Measurements from ENCODE around the gene DGCR2. TPM values are rescaled to one million over a fixed set of nuclear protein-coding genes. Genes with fewer than 3 reads are reported as not detected.
"Not testable (repeated sequence)": the region's sequence is repeated elsewhere in the genome, so short reads cannot be mapped to it uniquely, and the experiment has no call there.

DGCR2 gene
- total RNA-seq, 2 donors from 2014 or later = 29.6 to 34.6 TPM

DNA sequence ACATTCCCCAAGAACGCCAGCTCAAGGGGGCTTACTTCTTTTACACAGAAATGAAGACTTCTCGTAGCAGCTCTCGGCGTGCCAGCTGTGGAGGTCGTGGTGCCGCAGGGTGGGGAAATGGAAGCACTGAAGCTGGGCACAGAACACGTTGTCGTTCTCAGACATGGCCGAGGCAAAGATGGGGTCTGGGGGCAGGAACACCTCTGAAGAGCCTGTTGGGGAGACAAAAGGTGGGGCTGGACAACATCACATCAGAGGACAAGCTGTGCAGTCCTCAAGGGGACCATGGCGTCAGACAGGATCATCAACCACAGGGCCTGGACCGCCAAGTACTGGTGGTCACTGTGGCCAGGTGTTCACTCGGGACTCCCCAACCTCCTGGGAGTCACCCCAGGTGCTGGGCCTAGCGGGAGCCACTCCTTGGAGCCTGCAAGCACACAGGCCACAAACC, 65.2 kb downstream of the DGCR2 start:
- Mint-ChIP-seq H3K27me3 (no peaks in the 10 kb centered on the region), H3K4me1 (ENCODE audit: low read depth in 2 of 2) (peaks cover 0 to 6% of the 10 kb centered on the region in 2 donors), H3K36me3 (no peaks in the 10 kb centered on the region), H3K9me3 (no peaks in the 10 kb centered on the region), H3K27ac (no peak overlapping the region), H3K4me3 (no peak overlapping the region)
- DNase-seq (ENCODE audit: low spot score) = peak; percentile 56
- ATAC-seq = no peak

DNA sequence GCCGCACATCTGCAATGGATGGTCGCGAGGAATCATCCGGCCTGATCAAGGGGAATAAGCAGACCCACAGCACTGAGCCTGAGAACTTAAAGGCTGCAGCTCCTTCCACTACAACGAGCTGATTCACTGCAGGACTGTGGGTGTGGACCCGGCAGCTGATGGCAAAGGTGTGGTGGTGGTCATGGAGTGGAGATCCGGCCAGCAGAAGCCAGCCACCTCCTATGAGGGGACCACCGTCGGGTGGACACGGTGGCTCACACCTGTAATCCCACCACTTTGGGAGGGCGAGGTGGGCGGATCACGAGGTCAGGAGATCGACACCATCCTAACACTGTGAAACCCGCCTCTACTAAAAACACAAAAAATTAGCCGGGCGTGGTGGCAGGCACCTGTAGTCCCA, 66.4 kb downstream of the DGCR2 start:
- ATAC-seq = no peak
- Mint-ChIP-seq H3K27me3 (no peaks in the 10 kb centered on the region), H3K9me3 (no peaks in the 10 kb centered on the region), H3K36me3 (peaks cover 6% of the 10 kb centered on the region), H3K27ac (no peak overlapping the region), H3K4me1 (ENCODE audit: low read depth in 2 of 2) (peaks cover 0 to 6% of the 10 kb centered on the region in 2 donors), H3K4me3 (no peak overlapping the region)
- DNase-seq (ENCODE audit: low spot score) = peak; percentile 44

GRCh38 chr22:19052941-19053541, 69.2 kb downstream of the DGCR2 start:
- Mint-ChIP-seq H3K4me1 (ENCODE audit: low read depth in 2 of 2) (peaks cover 5 to 6% of the 10 kb centered on the region in 2 donors), H3K9me3 (no peaks in the 10 kb centered on the region), H3K36me3 (peaks cover 11% of the 10 kb centered on the region), H3K27ac (no peak overlapping the region), H3K27me3 (no peaks in the 10 kb centered on the region), H3K4me3 (no peak overlapping the region)
- DNase-seq (ENCODE audit: low spot score) (peak; percentile 32), ATAC-seq (peak in 1 of 2 donors; percentile 52)

- no peaks in the 10 kb centered on the region for H3K27me3 Mint-ChIP-seq
- H3K4me1 Mint-ChIP-seq (ENCODE audit: low read depth in 2 of 2) = peaks cover 5 to 9% of the 10 kb centered on the region in 2 donors
These were observed 70.7 kb downstream of the DGCR2 start for GRCh38 chr22:19051381-19052072.

GRCh38 chr22:19050847-19051246, 71.4 kb downstream of the DGCR2 start:
- H3K9me3 Mint-ChIP-seq; H3K4me3 Mint-ChIP-seq; ATAC-seq; H3K4me1 Mint-ChIP-seq (ENCODE audit: low read depth in 2 of 2); H3K27me3 Mint-ChIP-seq; H3K27ac Mint-ChIP-seq: not testable (repeated sequence)
- peak; percentile 16 for DNase-seq (ENCODE audit: low spot score)
- H3K36me3 Mint-ChIP-seq = peaks cover 17% of the 10 kb centered on the region

More at GRCh38 chr22:19051381-19052072, 70.7 kb downstream of the DGCR2 start:
- Mint-ChIP-seq H3K9me3 (no peaks in the 10 kb centered on the region), H3K27ac (peak overlapping the region in 1 of 2 donors; percentile 4), H3K36me3 (peaks cover 17% of the 10 kb centered on the region), H3K4me3 (no peak overlapping the region)
- ATAC-seq = no peak
- peak; percentile 18 for DNase-seq (ENCODE audit: low spot score)

- no peak overlapping the region for H3K27ac Mint-ChIP-seq
- DNase-seq (ENCODE audit: low spot score) (peak; percentile 10), ATAC-seq (no peak)
- peaks cover 5 to 9% of the 10 kb centered on the region in 2 donors for H3K4me1 Mint-ChIP-seq (ENCODE audit: low read depth in 2 of 2)
- H3K4me3 Mint-ChIP-seq = no peak overlapping the region
- H3K36me3 Mint-ChIP-seq = peaks cover 21% of the 10 kb centered on the region
- no peaks in the 10 kb centered on the region for H3K9me3 Mint-ChIP-seq
- no peaks in the 10 kb centered on the region for H3K27me3 Mint-ChIP-seq
These were observed 72.1 kb downstream of the DGCR2 start for GRCh38 chr22:19050117-19050516.

DNA sequence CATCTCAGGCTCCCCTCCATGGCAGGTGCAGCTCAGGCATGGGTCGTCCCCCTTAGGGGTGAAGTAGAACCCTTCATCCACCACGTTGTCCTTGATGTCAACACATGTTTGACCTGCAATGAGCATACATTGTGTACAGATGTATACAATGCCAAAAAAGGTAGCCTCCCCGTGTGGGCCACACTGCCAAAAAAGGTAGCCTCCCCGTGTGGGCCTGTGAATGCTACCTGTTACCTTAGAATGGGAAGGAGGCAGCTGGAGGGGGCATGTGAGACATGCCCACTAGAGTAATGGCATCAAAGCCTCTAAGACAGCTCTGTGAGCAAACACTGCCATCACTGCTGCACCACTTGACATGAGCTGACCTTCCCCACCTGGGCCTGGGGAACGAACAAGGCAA, 73.7 kb downstream of the DGCR2 start:
- no peaks in the 10 kb centered on the region for H3K9me3 Mint-ChIP-seq
- H3K4me1 Mint-ChIP-seq (ENCODE audit: low read depth in 2 of 2) = peaks cover 5 to 8% of the 10 kb centered on the region in 2 donors
- H3K27ac Mint-ChIP-seq = no peak overlapping the region
- ATAC-seq (no peak), DNase-seq (ENCODE audit: low spot score) (peak; percentile 23)
- peaks cover 26% of the 10 kb centered on the region for H3K36me3 Mint-ChIP-seq
- no peaks in the 10 kb centered on the region for H3K27me3 Mint-ChIP-seq
- H3K4me3 Mint-ChIP-seq = no peak overlapping the region

GRCh38 chr22:19047993-19048392, 74.2 kb downstream of the DGCR2 start:
- Mint-ChIP-seq H3K4me1 (ENCODE audit: low read depth in 2 of 2) (peaks cover 5 to 6% of the 10 kb centered on the region in 2 donors), H3K27me3 (no peaks in the 10 kb centered on the region), H3K36me3 (peaks cover 26% of the 10 kb centered on the region), H3K9me3 (no peaks in the 10 kb centered on the region), H3K4me3 (no peak overlapping the region), H3K27ac (no peak overlapping the region)
- ATAC-seq (no peak), DNase-seq (ENCODE audit: low spot score) (peak; percentile 5)

DNA sequence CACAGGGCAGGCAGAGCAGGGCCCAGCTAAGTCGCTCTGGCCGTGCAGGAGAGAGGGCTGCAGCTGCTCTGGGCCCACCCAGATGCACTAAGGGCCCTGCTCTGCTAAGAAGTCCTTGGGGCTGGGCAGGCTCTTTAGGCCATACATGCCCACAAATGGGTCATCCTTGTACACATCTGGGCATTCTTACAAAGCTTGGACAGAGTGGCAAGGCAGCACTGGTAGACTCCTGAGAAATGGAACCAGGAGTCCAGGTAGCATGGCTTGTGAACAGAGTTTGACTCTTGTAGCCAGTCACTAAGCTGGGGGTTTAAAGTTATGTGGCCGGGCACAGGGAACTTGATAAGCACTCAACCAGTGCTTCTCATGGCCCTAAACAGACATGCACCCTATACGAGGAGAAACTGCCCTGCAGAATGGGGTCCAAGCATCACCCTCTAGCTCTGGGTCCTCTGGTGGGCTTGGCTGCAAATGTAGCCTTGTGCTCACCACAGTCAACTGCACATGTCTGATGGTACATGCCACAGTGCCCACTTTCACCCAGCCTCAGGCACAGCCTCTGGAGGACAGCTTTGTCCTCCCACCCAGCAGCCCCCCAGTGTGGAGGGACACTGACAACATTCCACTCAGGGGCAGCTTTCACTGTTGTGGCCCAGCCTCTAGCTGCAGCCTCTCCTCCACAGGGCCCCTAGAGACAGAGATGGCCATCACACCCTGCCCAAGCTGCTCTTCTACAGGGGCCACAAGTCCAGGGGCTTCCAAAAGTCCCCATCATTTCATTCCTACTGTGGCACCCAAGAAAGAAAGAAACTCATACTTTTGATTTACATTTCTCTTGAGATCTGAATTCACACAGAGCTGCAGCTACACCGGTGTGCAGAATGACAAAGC, 75.2 kb downstream of the DGCR2 start:
- DNase-seq (ENCODE audit: low spot score) = peak; percentile 50
- H3K9me3 Mint-ChIP-seq = no peaks in the 10 kb centered on the region
- H3K4me1 Mint-ChIP-seq (ENCODE audit: low read depth in 2 of 2) = peaks cover 5 to 6% of the 10 kb centered on the region in 2 donors
- ATAC-seq = no peak
- peaks cover 26% of the 10 kb centered on the region for H3K36me3 Mint-ChIP-seq
- H3K27ac Mint-ChIP-seq = no peak overlapping the region
- H3K4me3 Mint-ChIP-seq = no peak overlapping the region
- H3K27me3 Mint-ChIP-seq = no peaks in the 10 kb centered on the region

DNA sequence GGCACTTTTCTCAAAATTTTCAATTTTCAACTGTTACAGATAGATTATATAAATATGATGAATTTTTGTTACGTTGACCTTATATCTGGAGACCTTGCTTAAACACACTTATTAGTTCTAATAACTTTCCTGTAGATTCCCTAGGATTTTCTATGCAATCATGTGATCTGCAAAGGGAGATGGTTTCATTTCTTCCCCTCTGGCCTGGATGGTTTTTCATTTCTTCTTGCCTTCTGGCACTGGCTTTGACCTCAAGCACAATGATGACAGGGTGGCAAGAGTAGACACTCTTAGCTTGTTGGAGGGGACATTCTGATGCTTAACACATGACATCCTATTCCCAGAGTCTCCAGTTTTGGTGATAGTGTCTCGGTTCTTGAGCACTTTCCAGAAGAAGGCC, 75.9 kb downstream of the DGCR2 start:
- Mint-ChIP-seq H3K36me3 (peaks cover 21% of the 10 kb centered on the region), H3K27me3 (no peaks in the 10 kb centered on the region), H3K27ac (no peak overlapping the region), H3K4me3 (no peak overlapping the region), H3K9me3 (no peaks in the 10 kb centered on the region), H3K4me1 (ENCODE audit: low read depth in 2 of 2) (peaks cover 5 to 6% of the 10 kb centered on the region in 2 donors)
- DNase-seq (ENCODE audit: low spot score) (peak; percentile 28), ATAC-seq (no peak)

DNA sequence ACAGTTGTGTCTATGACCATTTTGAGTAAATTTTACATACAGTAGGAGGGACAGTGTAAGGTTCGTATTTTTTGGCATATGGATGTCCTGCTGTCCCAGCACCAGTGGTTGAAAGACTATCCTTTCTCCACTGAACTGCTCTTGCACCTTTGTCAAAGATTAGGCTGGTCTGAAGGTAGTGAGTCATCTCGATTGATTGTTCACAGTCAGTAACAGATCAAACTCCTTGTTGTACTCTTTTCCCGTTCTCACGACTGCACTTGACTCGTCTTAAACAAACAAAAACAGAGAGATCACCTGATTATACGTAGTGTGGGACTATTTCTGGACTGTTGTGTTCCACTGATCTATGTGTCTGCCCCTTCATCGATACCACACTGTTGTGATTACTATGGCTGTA, 77.1 kb downstream of the DGCR2 start:
- H3K4me3 Mint-ChIP-seq = no peak overlapping the region
- DNase-seq (ENCODE audit: low spot score) (no peak), ATAC-seq (no peak)
- H3K36me3 Mint-ChIP-seq = peaks cover 19% of the 10 kb centered on the region
- no peaks in the 10 kb centered on the region for H3K9me3 Mint-ChIP-seq
- no peak overlapping the region for H3K27ac Mint-ChIP-seq
- H3K4me1 Mint-ChIP-seq (ENCODE audit: low read depth in 2 of 2) = peaks cover 5 to 6% of the 10 kb centered on the region in 2 donors
- no peaks in the 10 kb centered on the region for H3K27me3 Mint-ChIP-seq

DNA sequence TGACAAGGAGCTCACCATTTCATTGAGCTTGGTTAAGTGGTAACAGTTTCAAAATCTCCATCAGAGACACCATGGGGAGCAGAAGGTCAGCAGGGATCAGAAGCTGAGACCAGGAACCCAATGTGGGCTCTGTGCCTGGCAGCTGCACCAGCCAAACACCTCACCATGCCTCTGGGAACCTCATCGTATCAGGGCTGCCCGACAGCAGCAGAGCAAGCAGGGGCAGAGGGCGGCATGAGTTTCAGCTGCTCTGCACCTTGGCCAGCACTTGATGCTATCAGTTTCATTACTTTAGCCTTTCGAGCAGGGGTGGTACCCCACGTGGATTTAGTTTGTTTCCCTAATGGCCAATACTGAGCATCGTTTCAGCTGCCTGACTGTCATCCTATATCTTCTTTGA, 77.8 kb downstream of the DGCR2 start:
- Mint-ChIP-seq H3K4me1 (ENCODE audit: low read depth in 2 of 2) (peaks cover 0 to 6% of the 10 kb centered on the region in 2 donors), H3K27ac (no peak overlapping the region), H3K27me3 (no peaks in the 10 kb centered on the region), H3K36me3 (peaks cover 15% of the 10 kb centered on the region), H3K4me3 (no peak overlapping the region), H3K9me3 (no peaks in the 10 kb centered on the region)
- no peak for DNase-seq (ENCODE audit: low spot score)
- no peak for ATAC-seq

DNA sequence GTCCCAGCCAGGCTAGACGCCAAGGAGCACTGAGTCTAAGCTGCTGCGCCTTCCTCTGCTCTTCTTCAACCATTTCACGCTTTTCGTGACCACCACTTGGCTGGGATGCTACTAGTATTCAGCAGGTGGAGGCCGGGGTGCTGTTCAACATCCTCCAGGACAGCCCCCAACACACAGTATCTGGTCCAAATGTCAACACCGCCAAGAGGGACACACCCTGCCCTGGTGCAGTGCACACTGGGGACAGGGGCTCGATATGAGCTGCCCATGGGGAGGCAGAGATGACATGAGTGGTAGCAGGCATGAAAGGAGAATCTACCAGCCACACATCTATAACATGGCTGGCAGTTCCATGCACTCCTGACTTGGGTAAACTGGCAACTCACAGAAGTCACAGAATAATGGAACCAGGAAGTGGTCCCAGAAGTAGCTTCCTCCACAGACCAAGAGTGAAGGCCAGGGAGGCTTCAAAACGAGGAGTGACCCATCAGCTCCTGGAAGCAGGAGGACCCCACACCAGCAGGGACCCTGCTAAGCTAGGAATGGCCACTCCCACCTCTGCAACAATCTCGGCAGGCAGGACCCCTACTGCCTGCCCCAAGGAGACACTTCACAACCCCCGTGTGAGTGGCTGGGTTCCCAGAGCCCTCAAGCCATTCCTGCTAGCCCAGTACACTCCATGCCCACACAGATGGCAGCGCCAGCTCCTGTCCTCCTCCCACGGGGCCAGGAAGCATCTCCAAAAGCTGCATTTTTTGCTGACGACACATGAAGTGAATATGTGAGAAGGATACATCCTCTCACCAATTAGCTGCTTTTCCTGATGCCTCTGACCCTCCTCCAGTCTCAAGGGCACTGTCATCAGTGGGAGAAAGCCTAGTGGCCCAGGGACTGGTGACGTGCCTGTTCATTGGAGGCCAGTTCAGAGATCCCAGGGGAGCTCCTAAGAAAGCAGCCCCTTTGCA, 78.8 kb downstream of the DGCR2 start:
- DNase-seq (ENCODE audit: low spot score) (no peak), ATAC-seq (no peak)
- H3K9me3 Mint-ChIP-seq = no peaks in the 10 kb centered on the region
- no peak overlapping the region for H3K27ac Mint-ChIP-seq
- peaks cover 0 to 3% of the 10 kb centered on the region in 2 donors for H3K4me1 Mint-ChIP-seq (ENCODE audit: low read depth in 2 of 2)
- H3K4me3 Mint-ChIP-seq = no peak overlapping the region
- peaks cover 15% of the 10 kb centered on the region for H3K36me3 Mint-ChIP-seq
- no peaks in the 10 kb centered on the region for H3K27me3 Mint-ChIP-seq
